ENCODE data around the gene HRH2.
"Not testable (repeated sequence)": the region's sequence is repeated elsewhere in the genome, so short reads cannot be mapped to it uniquely, and the experiment has no call there.

Gene HRH2

GRCh38 chr5:175748650-175749049 lies 90.8 kb downstream of the HRH2 start:
- Histone ChIP-seq H3K36me3 (no peaks in the 10 kb centered on the region), H3K27me3 (no peaks in the 10 kb centered on the region), H3K4me3 (ENCODE audit: low read depth, low read length) (no peak overlapping the region), H3K9me3 (no peaks in the 10 kb centered on the region), H3K4me1 (peaks cover 7% of the 10 kb centered on the region)
- no peak for TF ChIP-seq CTCF (IDR thresholded peaks at IDR 0.05; ENCODE audit: low read depth, low read length)
- no peak for DNase-seq

- no peak for TF ChIP-seq CTCF (IDR thresholded peaks at IDR 0.05; ENCODE audit: low read depth, low read length)
- Histone ChIP-seq H3K4me3 (ENCODE audit: low read depth, low read length) (no peak overlapping the region), H3K36me3 (no peaks in the 10 kb centered on the region), H3K4me1 (peaks cover 7% of the 10 kb centered on the region), H3K9me3 (no peaks in the 10 kb centered on the region), H3K27me3 (no peaks in the 10 kb centered on the region)
- DNase-seq = no peak
Observed at GRCh38 chr5:175749591-175749990, 91.7 kb downstream of the HRH2 start.

- DNase-seq = no peak
- H3K27me3 ChIP-seq = no peaks in the 10 kb centered on the region
- no peak for TF ChIP-seq CTCF (IDR thresholded peaks at IDR 0.05; ENCODE audit: low read depth, low read length)
- no peaks in the 10 kb centered on the region for H3K9me3 ChIP-seq
- H3K4me3 ChIP-seq (ENCODE audit: low read depth, low read length) = no peak overlapping the region
- no peaks in the 10 kb centered on the region for H3K36me3 ChIP-seq
- H3K4me1 ChIP-seq = peaks cover 7% of the 10 kb centered on the region
Observed at GRCh38 chr5:175750511-175750931, 92.7 kb downstream of the HRH2 start.

GRCh38 chr5:175751369-175751768 lies 93.5 kb downstream of the HRH2 start:
- Histone ChIP-seq H3K27me3 (no peaks in the 10 kb centered on the region), H3K4me3 (ENCODE audit: low read depth, low read length) (no peak overlapping the region), H3K36me3 (no peaks in the 10 kb centered on the region), H3K4me1 (peaks cover 7% of the 10 kb centered on the region), H3K9me3 (no peaks in the 10 kb centered on the region)
- no peak for DNase-seq
- no peak for TF ChIP-seq CTCF (IDR thresholded peaks at IDR 0.05; ENCODE audit: low read depth, low read length)

- Histone ChIP-seq H3K36me3 (no peaks in the 10 kb centered on the region), H3K27me3 (no peaks in the 10 kb centered on the region), H3K4me3 (ENCODE audit: low read depth, low read length) (no peak overlapping the region), H3K4me1 (peaks cover 3% of the 10 kb centered on the region; the same call in 1 of the 2 replicates), H3K9me3 (no peaks in the 10 kb centered on the region)
- no peak for TF ChIP-seq CTCF (IDR thresholded peaks at IDR 0.05; ENCODE audit: low read depth, low read length)
- DNase-seq = no peak
Observed at GRCh38 chr5:175752826-175753535, 95.1 kb downstream of the HRH2 start.

- H3K36me3 ChIP-seq = no peaks in the 10 kb centered on the region
- H3K9me3 ChIP-seq = no peaks in the 10 kb centered on the region
- no peak overlapping the region for H3K4me3 ChIP-seq (ENCODE audit: low read depth, low read length)
- peaks cover 3% of the 10 kb centered on the region; the same call in 1 of the 2 replicates for H3K4me1 ChIP-seq
- no peak for DNase-seq
- no peaks in the 10 kb centered on the region for H3K27me3 ChIP-seq
- no peak for TF ChIP-seq CTCF (IDR thresholded peaks at IDR 0.05; ENCODE audit: low read depth, low read length)
Observed at GRCh38 chr5:175753536-175754402, 95.9 kb downstream of the HRH2 start.

GRCh38 chr5:175759991-175760390 lies 102.1 kb downstream of the HRH2 start:
- H3K27me3 ChIP-seq; H3K4me3 ChIP-seq (ENCODE audit: low read depth, low read length); H3K4me1 ChIP-seq; H3K9me3 ChIP-seq; H3K36me3 ChIP-seq; DNase-seq: not testable (repeated sequence)
